ENCODE data around the gene NARF. TPM values are rescaled to one million over a fixed set of nuclear protein-coding genes. Genes with fewer than 3 reads are reported as not detected.

NARF gene
- total and polyA plus RNA-seq, 2 experiments from 2014 or later: 66.1 to 67.1 TPM

DNA sequence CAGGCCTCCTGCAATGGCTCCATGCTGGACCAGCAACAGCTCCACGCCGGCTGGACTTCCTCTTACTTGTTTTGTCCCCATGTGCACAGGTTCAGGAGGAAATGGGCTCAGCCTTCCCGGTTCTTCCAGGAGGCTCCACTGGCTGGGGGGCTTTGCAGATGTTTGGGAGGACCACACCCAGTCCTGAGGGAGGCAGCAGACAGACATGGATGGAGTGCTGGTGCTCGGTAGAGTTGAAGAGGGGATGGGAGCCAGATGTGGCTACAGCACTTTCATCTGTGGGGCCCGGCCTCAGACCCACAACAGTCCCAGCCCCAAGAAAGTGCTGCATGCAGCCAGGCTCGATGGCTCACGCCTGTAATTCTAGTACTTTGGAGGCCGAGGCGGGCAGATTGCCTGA is 21.8 kb downstream of the NARF start (continued):
- TF ChIP-seq, protein P1, sequence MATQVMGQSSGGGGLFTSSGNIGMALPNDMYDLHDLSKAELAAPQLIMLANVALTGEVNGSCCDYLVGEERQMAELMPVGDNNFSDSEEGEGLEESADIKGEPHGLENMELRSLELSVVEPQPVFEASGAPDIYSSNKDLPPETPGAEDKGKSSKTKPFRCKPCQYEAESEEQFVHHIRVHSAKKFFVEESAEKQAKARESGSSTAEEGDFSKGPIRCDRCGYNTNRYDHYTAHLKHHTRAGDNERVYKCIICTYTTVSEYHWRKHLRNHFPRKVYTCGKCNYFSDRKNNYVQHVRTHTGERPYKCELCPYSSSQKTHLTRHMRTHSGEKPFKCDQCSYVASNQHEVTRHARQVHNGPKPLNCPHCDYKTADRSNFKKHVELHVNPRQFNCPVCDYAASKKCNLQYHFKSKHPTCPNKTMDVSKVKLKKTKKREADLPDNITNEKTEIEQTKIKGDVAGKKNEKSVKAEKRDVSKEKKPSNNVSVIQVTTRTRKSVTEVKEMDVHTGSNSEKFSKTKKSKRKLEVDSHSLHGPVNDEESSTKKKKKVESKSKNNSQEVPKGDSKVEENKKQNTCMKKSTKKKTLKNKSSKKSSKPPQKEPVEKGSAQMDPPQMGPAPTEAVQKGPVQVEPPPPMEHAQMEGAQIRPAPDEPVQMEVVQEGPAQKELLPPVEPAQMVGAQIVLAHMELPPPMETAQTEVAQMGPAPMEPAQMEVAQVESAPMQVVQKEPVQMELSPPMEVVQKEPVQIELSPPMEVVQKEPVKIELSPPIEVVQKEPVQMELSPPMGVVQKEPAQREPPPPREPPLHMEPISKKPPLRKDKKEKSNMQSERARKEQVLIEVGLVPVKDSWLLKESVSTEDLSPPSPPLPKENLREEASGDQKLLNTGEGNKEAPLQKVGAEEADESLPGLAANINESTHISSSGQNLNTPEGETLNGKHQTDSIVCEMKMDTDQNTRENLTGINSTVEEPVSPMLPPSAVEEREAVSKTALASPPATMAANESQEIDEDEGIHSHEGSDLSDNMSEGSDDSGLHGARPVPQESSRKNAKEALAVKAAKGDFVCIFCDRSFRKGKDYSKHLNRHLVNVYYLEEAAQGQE (IDR thresholded peaks at IDR 0.05; ENCODE audit: unreplicated experiment): no peak
- no peak for TF ChIP-seq ZNF331 (CRISPR knock-in tag; IDR thresholded peaks at IDR 0.05; ENCODE audit: low read depth)
- TF ChIP-seq STAT1 (IDR thresholded peaks at IDR 0.05; ENCODE audit: unreplicated experiment): no peak
- no peak for TF ChIP-seq JUNB (IDR thresholded peaks at IDR 0.05; ENCODE audit: unreplicated experiment)
- no peak for TF ChIP-seq NANOG (IDR thresholded peaks at IDR 0.05; ENCODE audit: borderline replicate concordance)

DNA sequence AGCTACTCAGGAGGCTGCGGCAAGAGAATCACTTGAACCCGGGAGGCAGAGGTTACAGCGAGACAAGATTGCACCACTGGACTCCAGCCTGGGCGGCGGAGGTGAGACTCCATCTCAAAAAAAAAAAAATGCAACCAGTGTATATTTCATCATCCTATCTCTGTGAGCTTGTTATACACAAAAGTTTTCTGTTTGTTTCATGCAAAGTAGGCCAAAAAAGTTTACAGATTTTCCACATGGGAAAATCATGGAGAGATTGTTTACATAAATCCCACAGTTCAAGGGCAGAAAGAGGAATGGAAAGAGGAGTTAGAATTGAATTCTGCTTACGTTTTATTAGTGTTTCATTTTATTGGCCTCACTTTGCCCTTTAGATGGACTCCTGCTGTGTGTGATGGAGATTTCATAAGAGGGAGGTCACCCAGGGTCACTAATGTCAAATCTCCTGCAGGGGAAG is 24.7 kb downstream of the NARF start:
- Histone ChIP-seq H3K27ac (ENCODE audit: low read depth) (no peak overlapping the region), H3K4me2 (no peak overlapping the region), H2AFZ (no peak overlapping the region), H3K27me3 (ENCODE audit: insufficient read depth) (no peaks in the 10 kb centered on the region), H3K4me1 (ENCODE audit: insufficient read depth) (no peaks in the 10 kb centered on the region), H4K20me1 (replicated peaks; ENCODE audit: insufficient read depth) (no peaks in the 10 kb centered on the region), H3K4me3 (no peak overlapping the region), H3K79me2 (replicated peaks; ENCODE audit: insufficient read depth) (no peaks in the 10 kb centered on the region), H3F3A (replicated peaks; ENCODE audit: low read depth) (no peaks in the 10 kb centered on the region), H3K9me2 (ENCODE audit: insufficient read depth) (no peaks in the 10 kb centered on the region), H3K36me3 (ENCODE audit: insufficient read depth) (no peaks in the 10 kb centered on the region)
- DNase-seq (ENCODE audit: low spot score): no peak
- no peak for ATAC-seq
- Mint-ChIP-seq H3K27me3 (ENCODE audit: insufficient read depth, low read depth, poor library complexity) (peaks cover 5% of the 10 kb centered on the region), H3K4me1 (no peaks in the 10 kb centered on the region), H3K9me3 (no peaks in the 10 kb centered on the region), H3K4me3 (no peak overlapping the region; the same call in 2 of the 3 replicates), H3K36me3 (ENCODE audit: low read depth) (peaks cover 54% of the 10 kb centered on the region), H3K27ac (no peak overlapping the region)
- TF ChIP-seq POLR2AphosphoS5 (IDR thresholded peaks at IDR 0.05; ENCODE audit: low read depth) (no peak), NANOG (IDR thresholded peaks at IDR 0.05; ENCODE audit: borderline replicate concordance) (no peak), ZNF114 (CRISPR knock-in tag; IDR thresholded peaks at IDR 0.05) (no peak), ZNF462 (CRISPR knock-in tag; IDR thresholded peaks at IDR 0.05) (no peak), JUNB (IDR thresholded peaks at IDR 0.05; ENCODE audit: unreplicated experiment) (no peak), ZNF331 (CRISPR knock-in tag; IDR thresholded peaks at IDR 0.05; ENCODE audit: low read depth) (no peak), CTCF (conservative IDR thresholded peaks at IDR 0.05; ENCODE audit: low read depth in 2 of 2) (no peak), STAT1 (IDR thresholded peaks at IDR 0.05; ENCODE audit: unreplicated experiment) (no peak), EZH2phosphoT487 (IDR thresholded peaks at IDR 0.05; ENCODE audit: unreplicated experiment) (no peak), EZH2 (IDR thresholded peaks at IDR 0.05; ENCODE audit: low read depth, unreplicated experiment) (no peak)
- TF ChIP-seq, protein P2, sequence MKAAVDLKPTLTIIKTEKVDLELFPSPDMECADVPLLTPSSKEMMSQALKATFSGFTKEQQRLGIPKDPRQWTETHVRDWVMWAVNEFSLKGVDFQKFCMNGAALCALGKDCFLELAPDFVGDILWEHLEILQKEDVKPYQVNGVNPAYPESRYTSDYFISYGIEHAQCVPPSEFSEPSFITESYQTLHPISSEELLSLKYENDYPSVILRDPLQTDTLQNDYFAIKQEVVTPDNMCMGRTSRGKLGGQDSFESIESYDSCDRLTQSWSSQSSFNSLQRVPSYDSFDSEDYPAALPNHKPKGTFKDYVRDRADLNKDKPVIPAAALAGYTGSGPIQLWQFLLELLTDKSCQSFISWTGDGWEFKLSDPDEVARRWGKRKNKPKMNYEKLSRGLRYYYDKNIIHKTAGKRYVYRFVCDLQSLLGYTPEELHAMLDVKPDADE (IDR thresholded peaks at IDR 0.05): no peak
